K562 treated with DMSO at 1 percent for 12 hours (cell line): ENCODE results near the gene TMCO5A. TPM values are rescaled to one million over a fixed set of nuclear protein-coding genes. Genes with fewer than 3 reads are reported as not detected.

ENCODE experiments used
- total RNA-seq: library from RNA; unstranded; fragments of 300-600 nt; gene quantifications from 2 replicates; pipeline ENCODE4 v1.2.3, GENCODE V29; 2022; ENCODE audit not compliant: insufficient read depth

Gene TMCO5A
- total RNA-seq = not detected in 2 replicates

DNA sequence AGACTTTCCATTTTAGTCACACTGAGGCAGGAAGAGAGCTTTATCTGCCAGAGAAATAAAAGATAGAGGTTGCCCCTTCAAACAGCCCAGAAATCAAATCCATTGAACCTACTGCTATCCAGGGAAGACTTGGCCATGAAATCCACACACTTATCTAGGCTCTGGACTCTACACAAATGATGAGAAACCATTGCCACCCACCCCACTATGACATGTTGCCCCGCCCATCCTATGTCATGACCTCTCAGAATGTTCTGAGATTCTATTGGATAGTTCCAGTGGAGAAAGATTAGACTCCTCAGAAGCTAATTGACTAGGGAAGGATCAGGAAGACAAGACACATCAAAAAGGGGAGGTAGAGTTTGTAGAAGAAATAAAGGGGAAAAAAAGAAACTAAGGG is at the start of gene TMCO5A:
TMCO5A (plus strand) TSS at position 301 of the 400 bp plus-strand sequence. CDS start 1,684 bp downstream, outside the sequence.

